Suprapubic skin (tissue), 4 donors: Measurements from ENCODE around the gene PAH. TPM values are rescaled to one million over a fixed set of nuclear protein-coding genes. Genes with fewer than 3 reads are reported as not detected.

Experiments
- DNase-seq, 2 donors: peaks; one replicate each; pipeline ENCODE4 v3.0.0-alpha.2; 2019; ENCODE audit warnings: low spot score in 2 of 2
- H3K27ac ChIP-seq: fragments of 200-600 bp; sonication (generic); one replicate; pipeline ENCODE4 v1.5.1; 2019
- H3K27me3 ChIP-seq: fragments of 200-600 bp; sonication (generic); one replicate; pipeline ENCODE4 v1.5.1; 2019
- H3K36me3 ChIP-seq: fragments of 200-600 bp; sonication (generic); one replicate; pipeline ENCODE4 v1.5.1; 2019
- H3K4me1 ChIP-seq: fragments of 200-600 bp; sonication (generic); one replicate; pipeline ENCODE4 v1.5.1; 2019
- H3K4me3 ChIP-seq: fragments of 200-600 bp; sonication (generic); one replicate; pipeline ENCODE4 v1.5.1; 2019; ENCODE audit warnings: mild to moderate bottlenecking
- H3K9me3 ChIP-seq: fragments of 200-600 bp; sonication (generic); one replicate; pipeline ENCODE4 v1.5.1; 2019
- CTCF ChIP-seq, 2 donors: fragments of 200-600 bp in 1 of 2; fragments of 450-650 bp in 1 of 2; sonication (generic) in 1 of 2; IDR thresholded peaks; one replicate each; pipeline ENCODE4 v1.5.1; 2016 to 2019; ENCODE audit warnings: antibody characterized with exemption in 2 of 2, mild to moderate bottlenecking in 1 of 2, moderate library complexity in 1 of 2
- EP300 ChIP-seq: sonication (generic); formaldehyde crosslinking; IDR thresholded peaks from one replicate; pipeline ENCODE4 v1.6.1; 2017; ENCODE audit warnings: antibody characterized with exemption
- POLR2A ChIP-seq, 2 donors: fragments of 450-650 bp; IDR thresholded peaks; one replicate each; pipeline ENCODE4 v1.6.1; 2017; ENCODE audit warnings: antibody characterized with exemption in 2 of 2, mild to moderate bottlenecking in 2 of 2, moderate library complexity in 2 of 2
- POLR2AphosphoS5 ChIP-seq, 3 donors: sonication (generic); formaldehyde crosslinking; IDR thresholded peaks; one replicate each; pipeline ENCODE4 v1.6.1; 2017; ENCODE audit warnings: antibody characterized with exemption in 3 of 3
- WGBS: methylation state at CpG from one replicate; pipeline ENCODE4 v1.1.5; 2018; 5-methylcytosine and 5-hydroxymethylcytosine counted together
- total RNA-seq, 4 donors: library from RNA; depleted of rRNA; stranded (reverse); fragments of >200 nt; gene quantifications; one replicate each; pipeline ENCODE4 v1.1.0, GENCODE V29; 2016

The PAH gene
- total RNA-seq, 4 donors from 2014 or later = 1.5 TPM; not detected in 3

GRCh38 chr12:102916252-102917025 lies 605 bp downstream of the PAH start:
- Histone ChIP-seq H3K9me3 (no peaks in the 10 kb centered on the region), H3K36me3 (no peaks in the 10 kb centered on the region), H3K27me3 (peaks cover 12% of the 10 kb centered on the region), H3K4me1 (peaks cover 9% of the 10 kb centered on the region), H3K27ac (no peak overlapping the region), H3K4me3 (peak overlapping the region; percentile 46)
- DNase-seq = no peak
- TF ChIP-seq POLR2AphosphoS5 (IDR thresholded peaks at IDR 0.05) (no peak), EP300 (no peak)
- 69% methylated on average over 5 of the region's 5 CpGs for WGBS

GRCh38 chr12:102913453-102914226 lies 3.4 kb downstream of the PAH start:
- Histone ChIP-seq H3K4me3 (no peak overlapping the region), H3K27me3 (peaks cover 12% of the 10 kb centered on the region), H3K27ac (no peak overlapping the region), H3K36me3 (no peaks in the 10 kb centered on the region), H3K9me3 (no peaks in the 10 kb centered on the region), H3K4me1 (peaks cover 9% of the 10 kb centered on the region)
- 80% methylated on average over 2 of the region's 2 CpGs for WGBS
- DNase-seq = no peak
- TF ChIP-seq EP300 = no peak
- TF ChIP-seq POLR2A (IDR thresholded peaks at IDR 0.05) = no peak
- no peak for TF ChIP-seq CTCF (IDR thresholded peaks at IDR 0.05)
- TF ChIP-seq POLR2AphosphoS5 (IDR thresholded peaks at IDR 0.05) = no peak

GRCh38 chr12:102912258-102912657 lies 4.8 kb downstream of the PAH start:
- Histone ChIP-seq H3K4me3 (no peak overlapping the region), H3K36me3 (no peaks in the 10 kb centered on the region), H3K27me3 (peaks cover 7% of the 10 kb centered on the region), H3K27ac (no peak overlapping the region), H3K9me3 (no peaks in the 10 kb centered on the region), H3K4me1 (peaks cover 5% of the 10 kb centered on the region)
- no peak for TF ChIP-seq POLR2AphosphoS5 (IDR thresholded peaks at IDR 0.05)
- TF ChIP-seq EP300 = no peak
- TF ChIP-seq POLR2A (IDR thresholded peaks at IDR 0.05) = no peak
- no peak for TF ChIP-seq CTCF (IDR thresholded peaks at IDR 0.05)
- WGBS = 85% methylated on average over 2 of the region's 2 CpGs
- DNase-seq = no peak

- H3K4me3 ChIP-seq = no peak overlapping the region
- no peak overlapping the region for H3K27ac ChIP-seq
- WGBS = 74% methylated on average over 3 of the region's 3 CpGs
- H3K27me3 ChIP-seq = no peaks in the 10 kb centered on the region
- H3K9me3 ChIP-seq = no peaks in the 10 kb centered on the region
- no peak for TF ChIP-seq POLR2AphosphoS5 (IDR thresholded peaks at IDR 0.05)
- TF ChIP-seq CTCF (IDR thresholded peaks at IDR 0.05) = no peak
- no peak for TF ChIP-seq POLR2A (IDR thresholded peaks at IDR 0.05)
- no peak for TF ChIP-seq EP300
- no peak for DNase-seq
- H3K36me3 ChIP-seq = no peaks in the 10 kb centered on the region
- H3K4me1 ChIP-seq = no peaks in the 10 kb centered on the region
Observed at GRCh38 chr12:102911320-102911719, 5.7 kb downstream of the PAH start.

GRCh38 chr12:102910792-102911191 lies 6.3 kb downstream of the PAH start:
- WGBS = 90% methylated on average over 4 of the region's 4 CpGs
- TF ChIP-seq CTCF (IDR thresholded peaks at IDR 0.05) (no peak), POLR2A (IDR thresholded peaks at IDR 0.05) (no peak), EP300 (no peak), POLR2AphosphoS5 (IDR thresholded peaks at IDR 0.05) (no peak)
- DNase-seq = no peak

More at GRCh38 chr12:102910792-102911191, 6.3 kb downstream of the PAH start:
- Histone ChIP-seq H3K36me3 (no peaks in the 10 kb centered on the region), H3K27me3 (no peaks in the 10 kb centered on the region), H3K27ac (no peak overlapping the region), H3K9me3 (no peaks in the 10 kb centered on the region), H3K4me3 (no peak overlapping the region), H3K4me1 (no peaks in the 10 kb centered on the region)
